DMS79 (cell line): ENCODE results near the gene RIMS3.
"Not testable (repeated sequence)": the region's sequence is repeated elsewhere in the genome, so short reads cannot be mapped to it uniquely, and the experiment has no call there.

Experiments used
- DNase-seq: peaks from one replicate; lab custom pipeline; 2025; lab: John Stamatoyannopoulos, UW

Gene RIMS3

GRCh38 chr1:40630488-40631223 lies 34.8 kb downstream of the RIMS3 start:
- DNase-seq, result no peak

DNA sequence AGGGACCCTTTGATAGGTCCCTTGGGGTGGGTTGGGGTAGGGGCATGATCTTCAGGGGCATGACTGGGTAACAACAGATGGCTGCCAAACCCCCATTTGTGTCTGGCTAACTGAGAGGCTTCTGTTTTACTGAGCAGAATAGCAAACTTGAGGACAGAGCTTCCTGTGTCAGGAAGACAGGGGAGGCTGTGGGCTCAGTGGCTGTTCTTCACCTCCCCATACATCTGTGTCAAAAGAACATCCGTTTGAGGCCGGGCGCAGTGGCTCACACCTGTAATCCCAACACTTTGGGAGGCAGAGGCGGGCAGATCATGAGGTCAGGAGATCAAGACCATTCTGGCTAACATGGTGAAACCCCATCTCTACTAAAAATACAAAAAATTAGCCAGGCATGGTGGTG lies 35.9 kb downstream of the RIMS3 start:
- not testable (repeated sequence) for DNase-seq

- DNase-seq, result no peak
Observed at GRCh38 chr1:40628903-40629292, 36.6 kb downstream of the RIMS3 start.

- no peak for DNase-seq
Observed at GRCh38 chr1:40627987-40628902, 37.2 kb downstream of the RIMS3 start.

GRCh38 chr1:40626383-40626770 lies 39.1 kb downstream of the RIMS3 start:
- DNase-seq, result no peak

DNA sequence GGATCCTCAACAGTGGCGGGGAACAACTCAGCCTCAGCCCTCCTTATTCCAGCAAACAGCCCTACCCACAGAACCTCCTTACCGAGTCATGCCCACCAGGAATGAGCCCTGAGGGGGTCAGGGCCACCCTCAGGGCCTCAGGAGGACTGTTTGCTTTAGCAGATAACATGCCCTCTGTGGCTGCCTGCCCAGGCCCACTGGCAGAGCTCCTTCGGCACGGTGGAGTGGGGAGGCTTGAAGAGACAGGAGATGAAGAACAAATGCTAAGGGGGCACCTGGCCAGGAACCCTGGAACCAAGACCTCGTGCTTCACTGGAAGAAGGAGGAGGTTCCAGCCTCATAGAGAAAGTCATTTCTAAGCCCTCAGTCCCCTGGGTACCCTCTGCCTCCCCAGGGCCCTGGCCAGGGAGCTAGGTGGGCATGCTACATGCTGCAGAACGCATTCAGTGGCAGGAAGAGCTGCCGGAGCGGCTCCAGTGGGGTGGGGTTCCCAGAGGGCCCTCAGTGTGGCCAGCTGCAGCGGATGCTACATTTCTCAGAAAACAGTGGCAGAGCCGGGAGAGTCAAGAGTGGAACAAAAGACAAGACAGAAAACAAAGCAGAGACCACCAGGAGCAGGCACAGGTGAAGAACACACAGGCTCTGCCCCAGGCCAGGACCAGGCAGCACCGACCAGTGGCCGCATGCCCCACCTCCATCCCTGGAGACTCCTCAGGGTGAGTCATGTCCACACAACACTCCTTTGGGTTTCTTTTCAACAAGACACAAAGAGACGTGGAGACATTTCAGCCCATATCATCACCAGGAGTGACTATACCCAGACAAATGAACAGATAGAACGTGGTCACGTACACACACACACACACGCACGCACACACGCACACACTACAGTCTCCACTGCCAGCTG lies 39.8 kb downstream of the RIMS3 start:
- DNase-seq, result no peak

DNA sequence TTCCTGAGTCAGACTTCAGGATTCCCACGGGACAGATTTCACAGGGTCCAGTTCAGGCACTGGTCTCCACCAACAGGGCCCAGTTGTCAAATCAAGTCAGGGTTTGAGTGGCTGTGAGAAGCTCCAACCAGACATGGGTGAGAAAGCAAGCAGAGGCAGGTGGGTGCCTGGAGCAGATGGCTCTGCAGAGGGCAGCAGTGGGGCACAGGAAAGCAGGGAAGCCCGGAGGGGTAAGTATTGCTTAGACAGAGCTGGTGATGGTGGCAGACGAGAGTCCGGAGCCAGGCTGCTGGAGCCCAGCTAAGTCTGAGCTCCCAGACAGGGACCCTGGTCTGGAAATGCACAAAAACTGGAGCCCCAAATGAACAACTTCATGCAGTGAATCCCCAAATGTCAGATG lies 40.4 kb downstream of the RIMS3 start:
- DNase-seq, result no peak

- DNase-seq, result no peak
Observed at GRCh38 chr1:40622936-40623629, 42.4 kb downstream of the RIMS3 start.

DNA sequence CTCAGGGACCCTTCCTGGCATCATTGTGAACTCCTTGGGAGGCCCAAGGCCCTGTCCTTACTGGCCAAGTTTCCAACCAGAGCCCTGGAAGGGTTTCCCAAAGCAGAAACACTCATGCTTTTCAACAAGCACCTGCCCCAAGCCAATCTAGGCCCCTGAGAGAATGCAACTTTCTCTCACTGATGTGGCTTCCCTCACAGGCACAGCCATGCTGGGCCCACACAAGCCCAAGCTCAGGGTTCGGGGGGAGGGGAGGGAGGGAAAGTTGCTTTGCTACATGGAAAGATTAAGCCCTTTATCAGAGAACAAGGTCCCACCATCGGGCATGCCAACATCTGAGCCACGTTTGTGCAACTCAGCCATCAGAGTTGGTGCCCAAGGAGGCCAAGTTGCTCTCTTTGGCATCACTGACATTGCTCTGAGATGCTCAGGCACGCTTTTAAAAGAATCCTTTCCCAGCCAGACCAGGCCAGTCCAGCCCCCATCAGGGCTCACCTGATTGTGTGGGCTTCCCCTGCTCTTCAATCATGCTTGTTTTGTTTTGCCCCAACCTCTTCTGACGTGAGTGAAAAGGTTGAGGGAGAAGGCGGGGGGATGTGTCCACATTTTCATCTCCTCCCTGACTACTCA lies 43.5 kb downstream of the RIMS3 start:
- DNase-seq, result no peak

- DNase-seq, result no peak
Observed at GRCh38 chr1:40620586-40621210, 44.8 kb downstream of the RIMS3 start.

GRCh38 chr1:40620150-40620549 lies 45.3 kb downstream of the RIMS3 start:
- no peak for DNase-seq

- no peak for DNase-seq
Observed at GRCh38 chr1:40618108-40618507, 47.4 kb downstream of the RIMS3 start.

- peak; percentile 29 for DNase-seq
Observed at GRCh38 chr1:40612345-40612831, 53.1 kb downstream of the RIMS3 start.

GRCh38 chr1:40610156-40610555 lies 55.3 kb downstream of the RIMS3 start:
- no peak for DNase-seq

GRCh38 chr1:40607921-40608320 lies 57.6 kb downstream of the RIMS3 start:
- DNase-seq, result no peak

- no peak for DNase-seq
Observed at GRCh38 chr1:40606978-40607377, 58.5 kb downstream of the RIMS3 start.

GRCh38 chr1:40606194-40606593 lies 59.3 kb downstream of the RIMS3 start:
- no peak for DNase-seq

DNA sequence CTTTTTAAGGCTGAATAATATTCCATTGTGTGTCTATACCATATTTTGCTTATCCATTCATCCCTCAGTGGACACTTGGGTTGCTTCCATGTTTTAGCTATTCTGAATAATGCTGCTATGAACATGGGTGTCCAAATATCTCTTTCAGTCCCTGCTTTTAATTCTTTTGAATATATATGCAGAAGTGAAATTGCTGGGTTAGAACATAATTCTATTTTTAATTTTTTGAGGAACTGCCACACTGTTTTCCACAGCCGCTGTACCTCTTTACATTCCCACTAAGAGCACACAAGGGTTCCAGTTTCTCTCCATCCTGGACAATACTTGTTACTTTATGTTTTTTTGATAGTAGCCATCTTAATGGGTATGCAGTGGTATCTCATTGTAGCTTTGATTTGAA lies 65.6 kb downstream of the RIMS3 start:
- DNase-seq, result no peak

- no peak for DNase-seq
Observed at GRCh38 chr1:40595623-40596022, 69.9 kb downstream of the RIMS3 start.

DNA sequence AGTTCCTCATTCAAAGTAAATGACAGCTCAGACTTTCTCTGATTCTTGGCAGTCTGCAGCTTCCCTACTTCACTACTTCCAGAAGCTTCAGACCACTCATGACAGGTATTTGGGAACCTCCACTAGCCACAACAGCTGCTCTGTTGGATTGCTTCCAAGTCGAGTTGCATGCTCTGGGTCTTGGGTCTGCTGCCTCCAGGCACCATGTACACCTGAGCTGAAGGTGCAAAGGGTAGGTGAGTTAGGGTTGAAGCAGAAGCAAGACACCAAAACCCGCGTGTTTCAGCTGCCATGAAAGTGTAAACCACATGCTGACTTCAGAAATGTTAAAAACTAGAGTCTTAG lies 71.3 kb downstream of the RIMS3 start:
- peak; percentile 70 for DNase-seq
